Measurements from ENCODE around the gene CERS3. TPM values are rescaled to one million over a fixed set of nuclear protein-coding genes. Genes with fewer than 3 reads are reported as not detected.

The CERS3 gene
- total RNA-seq, 4 donors from 2014 or later = not detected

- 53 to 78% methylated on average over 1 of the region's 1 CpG for WGBS, 2 donors (ENCODE audit: low coverage in 1 of 2)
- peaks cover 0 to 10% (median 1%) of the 10 kb centered on the region in 4 donors for H3K4me1 ChIP-seq
- in situ Hi-C loops (cut with MboI; ENCODE audit: low pct_ligation_motif_present in 1 of 4, low pct_unique_long_range_greater_than_20kb in 1 of 4, low sequenced_read_pairs in 3 of 4) = no loop called here
- intact Hi-C loops (cut with DNase I; ENCODE audit: low total_unique reads) = no loop called here
- TF ChIP-seq CTCF (IDR thresholded peaks at IDR 0.05) (no peak), POLR2A (IDR thresholded peaks at IDR 0.05) (no peak), POLR2AphosphoS5 (IDR thresholded peaks at IDR 0.05) (no peak), EP300 (IDR thresholded peaks at IDR 0.05; ENCODE audit: low read depth) (no peak)
- no peaks in the 10 kb centered on the region for H3K27me3 ChIP-seq
- peak overlapping the region in 2 of 4 donors; percentile 10 to 53 for H3K27ac ChIP-seq
- H3K9me3 ChIP-seq = no peaks in the 10 kb centered on the region
- no peaks in the 10 kb centered on the region for H3K36me3 ChIP-seq
- no peak overlapping the region for H3K4me3 ChIP-seq
- DNase-seq = no peak
Measured at GRCh38 chr15:100525436-100525835, 3.3 kb downstream of the CERS3 start.

- Histone ChIP-seq H3K36me3 (no peaks in the 10 kb centered on the region), H3K4me1 (peaks cover 0 to 10% (median 1%) of the 10 kb centered on the region in 4 donors), H3K27ac (no peak overlapping the region), H3K27me3 (no peaks in the 10 kb centered on the region), H3K9me3 (no peaks in the 10 kb centered on the region), H3K4me3 (no peak overlapping the region)
- in situ Hi-C loops (cut with MboI; ENCODE audit: low pct_ligation_motif_present in 1 of 4, low pct_unique_long_range_greater_than_20kb in 1 of 4, low sequenced_read_pairs in 3 of 4) = no loop called here
- DNase-seq = no peak
- 60% methylated on average over 2 of the region's 2 CpGs for WGBS, 2 donors (ENCODE audit: low coverage in 1 of 2)
- intact Hi-C loops (cut with DNase I; ENCODE audit: low total_unique reads) = no loop called here
- no peak for TF ChIP-seq EP300 (IDR thresholded peaks at IDR 0.05; ENCODE audit: low read depth)
- no peak for TF ChIP-seq POLR2A (IDR thresholded peaks at IDR 0.05)
- TF ChIP-seq POLR2AphosphoS5 (IDR thresholded peaks at IDR 0.05) = no peak
- no peak for TF ChIP-seq CTCF (IDR thresholded peaks at IDR 0.05)
Measured at GRCh38 chr15:100524326-100524725, 4.4 kb downstream of the CERS3 start.

GRCh38 chr15:100521907-100522306, 6.8 kb downstream of the CERS3 start:
- 80 to 95% methylated on average over 1 to 3 of the region's 3 CpGs for WGBS, 2 donors (ENCODE audit: low coverage in 1 of 2)
- no peak for DNase-seq
- Histone ChIP-seq H3K27me3 (no peaks in the 10 kb centered on the region), H3K36me3 (no peaks in the 10 kb centered on the region), H3K4me3 (no peak overlapping the region), H3K9me3 (no peaks in the 10 kb centered on the region), H3K27ac (no peak overlapping the region), H3K4me1 (peaks cover 0 to 10% (median 1%) of the 10 kb centered on the region in 4 donors)
- TF ChIP-seq POLR2A (IDR thresholded peaks at IDR 0.05) (no peak), POLR2AphosphoS5 (IDR thresholded peaks at IDR 0.05) (no peak), EP300 (IDR thresholded peaks at IDR 0.05; ENCODE audit: low read depth) (no peak), CTCF (IDR thresholded peaks at IDR 0.05) (no peak)
- intact Hi-C loops (cut with DNase I; ENCODE audit: low total_unique reads) = no loop called here
- in situ Hi-C loops (cut with MboI; ENCODE audit: low pct_ligation_motif_present in 1 of 4, low pct_unique_long_range_greater_than_20kb in 1 of 4, low sequenced_read_pairs in 3 of 4) = no loop called here

GRCh38 chr15:100520132-100520921, 8.4 kb downstream of the CERS3 start:
- no peaks in the 10 kb centered on the region for H3K9me3 ChIP-seq
- no peak overlapping the region for H3K27ac ChIP-seq
- WGBS, 2 donors (ENCODE audit: low coverage in 1 of 2) = 82 to 87% methylated on average over 6 of the region's 7 CpGs
- intact Hi-C loops (cut with DNase I; ENCODE audit: low total_unique reads) (no loop called here), in situ Hi-C loops (cut with MboI; ENCODE audit: low pct_ligation_motif_present in 1 of 4, low pct_unique_long_range_greater_than_20kb in 1 of 4, low sequenced_read_pairs in 3 of 4) (no loop called here)
- H3K4me3 ChIP-seq = no peak overlapping the region
- no peaks in the 10 kb centered on the region for H3K36me3 ChIP-seq
- peaks cover 0 to 3% (median 0%) of the 10 kb centered on the region in 4 donors for H3K4me1 ChIP-seq
- TF ChIP-seq EP300 (IDR thresholded peaks at IDR 0.05; ENCODE audit: low read depth) (no peak), CTCF (IDR thresholded peaks at IDR 0.05) (no peak), POLR2AphosphoS5 (IDR thresholded peaks at IDR 0.05) (no peak), POLR2A (IDR thresholded peaks at IDR 0.05) (no peak)
- no peak for DNase-seq
- H3K27me3 ChIP-seq = no peaks in the 10 kb centered on the region
